ENCODE data around the gene OR2AT4. TPM values are rescaled to one million over a fixed set of nuclear protein-coding genes. Genes with fewer than 3 reads are reported as not detected.

OR2AT4 gene
- total RNA-seq, 1 donor from 2014 or later: not detected

GRCh38 chr11:75068993-75069392 lies 27.7 kb downstream of the OR2AT4 start:
- peaks cover 3% of the 10 kb centered on the region for H3K27me3 ChIP-seq (ENCODE audit: control insufficient read depth, insufficient read depth, low read length)
- no peak overlapping the region for H3K4me3 ChIP-seq (ENCODE audit: low read depth, low read length)
- TF ChIP-seq, protein P1, sequence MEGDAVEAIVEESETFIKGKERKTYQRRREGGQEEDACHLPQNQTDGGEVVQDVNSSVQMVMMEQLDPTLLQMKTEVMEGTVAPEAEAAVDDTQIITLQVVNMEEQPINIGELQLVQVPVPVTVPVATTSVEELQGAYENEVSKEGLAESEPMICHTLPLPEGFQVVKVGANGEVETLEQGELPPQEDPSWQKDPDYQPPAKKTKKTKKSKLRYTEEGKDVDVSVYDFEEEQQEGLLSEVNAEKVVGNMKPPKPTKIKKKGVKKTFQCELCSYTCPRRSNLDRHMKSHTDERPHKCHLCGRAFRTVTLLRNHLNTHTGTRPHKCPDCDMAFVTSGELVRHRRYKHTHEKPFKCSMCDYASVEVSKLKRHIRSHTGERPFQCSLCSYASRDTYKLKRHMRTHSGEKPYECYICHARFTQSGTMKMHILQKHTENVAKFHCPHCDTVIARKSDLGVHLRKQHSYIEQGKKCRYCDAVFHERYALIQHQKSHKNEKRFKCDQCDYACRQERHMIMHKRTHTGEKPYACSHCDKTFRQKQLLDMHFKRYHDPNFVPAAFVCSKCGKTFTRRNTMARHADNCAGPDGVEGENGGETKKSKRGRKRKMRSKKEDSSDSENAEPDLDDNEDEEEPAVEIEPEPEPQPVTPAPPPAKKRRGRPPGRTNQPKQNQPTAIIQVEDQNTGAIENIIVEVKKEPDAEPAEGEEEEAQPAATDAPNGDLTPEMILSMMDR (IDR thresholded peaks at IDR 0.05; ENCODE audit: insufficient read depth, low read length, poor library complexity, severe bottlenecking): no peak
- H3K36me3 ChIP-seq (ENCODE audit: control insufficient read depth, insufficient read depth, low read length): no peaks in the 10 kb centered on the region
- DNase-seq (ENCODE audit: low read depth): no peak

DNA sequence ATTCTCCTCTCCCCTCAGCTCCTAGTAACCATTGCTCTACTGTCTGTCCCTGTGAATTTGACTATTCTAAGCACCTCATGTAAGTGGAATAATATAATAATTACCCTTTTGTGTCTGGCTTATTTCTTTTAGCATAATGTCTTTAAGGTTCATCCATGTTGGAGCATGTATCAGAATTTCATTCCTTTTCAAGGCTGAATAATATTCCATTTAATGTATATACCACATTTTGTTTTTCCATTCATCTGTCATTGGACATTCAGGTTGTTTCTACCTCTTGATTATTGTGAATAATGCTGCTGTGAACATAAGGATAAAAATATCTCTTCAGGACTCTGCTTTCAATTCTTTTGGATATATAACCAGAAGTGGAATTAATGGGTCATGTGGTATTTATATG lies 28.1 kb downstream of the OR2AT4 start:
- DNase-seq (ENCODE audit: low read depth): no peak
- TF ChIP-seq, protein P1 (IDR thresholded peaks at IDR 0.05; ENCODE audit: insufficient read depth, low read length, poor library complexity, severe bottlenecking): no peak
- H3K36me3 ChIP-seq (ENCODE audit: control insufficient read depth, insufficient read depth, low read length): no peaks in the 10 kb centered on the region
- peaks cover 3% of the 10 kb centered on the region for H3K27me3 ChIP-seq (ENCODE audit: control insufficient read depth, insufficient read depth, low read length)
- H3K4me3 ChIP-seq (ENCODE audit: low read depth, low read length): no peak overlapping the region

DNA sequence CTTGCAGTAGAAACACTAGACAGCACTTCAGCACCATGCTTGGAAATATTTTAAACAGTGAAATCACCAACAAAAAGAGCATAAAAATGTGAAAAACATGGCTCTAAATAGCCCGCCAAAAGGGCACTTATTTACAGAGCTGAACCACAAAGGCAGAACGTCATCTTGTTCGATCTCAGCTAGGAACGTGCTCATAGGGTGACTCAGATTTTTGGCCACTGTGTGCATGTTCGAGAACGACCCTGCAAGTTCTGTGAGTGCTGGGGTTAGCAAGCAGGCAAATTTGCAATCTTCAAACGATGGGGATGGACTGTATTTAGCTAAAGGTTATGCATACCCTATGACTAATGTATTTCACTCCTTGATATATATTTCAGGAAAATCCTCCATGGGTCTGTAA lies 30.6 kb downstream of the OR2AT4 start:
- no peaks in the 10 kb centered on the region for H3K27me3 ChIP-seq (ENCODE audit: control insufficient read depth, insufficient read depth, low read length)
- TF ChIP-seq, protein P1 (IDR thresholded peaks at IDR 0.05; ENCODE audit: insufficient read depth, low read length, poor library complexity, severe bottlenecking): no peak
- no peaks in the 10 kb centered on the region for H3K36me3 ChIP-seq (ENCODE audit: control insufficient read depth, insufficient read depth, low read length)
- no peak overlapping the region for H3K4me3 ChIP-seq (ENCODE audit: low read depth, low read length)
- no peak for DNase-seq (ENCODE audit: low read depth)

DNA sequence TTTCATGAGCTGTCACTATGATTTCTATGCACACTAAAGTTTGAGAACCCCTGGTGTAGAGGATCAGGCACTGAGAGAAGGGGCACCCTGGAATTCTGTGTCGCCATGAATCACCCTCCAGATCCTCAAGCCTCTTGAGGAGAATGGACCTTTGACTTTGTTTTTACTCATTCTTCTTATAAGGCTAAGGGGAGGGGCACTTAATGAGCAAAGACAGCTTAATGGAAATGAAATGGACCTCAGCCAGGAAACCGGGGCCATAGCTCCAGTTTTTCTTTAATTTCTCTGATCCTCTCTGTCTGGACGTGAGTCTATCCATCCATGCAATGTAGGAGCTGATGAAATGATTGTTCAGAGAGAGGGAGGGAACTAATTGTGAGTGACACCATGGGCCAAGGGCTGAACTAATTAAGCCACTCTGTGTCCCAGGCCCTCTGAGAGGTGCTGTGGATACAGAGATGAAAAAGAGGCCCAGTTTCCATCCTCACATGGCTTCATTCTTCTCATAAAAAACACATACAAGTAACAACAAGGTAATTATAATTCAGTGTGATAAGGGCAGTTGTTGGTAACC lies 32.8 kb downstream of the OR2AT4 start:
- TF ChIP-seq, protein P1 (IDR thresholded peaks at IDR 0.05; ENCODE audit: insufficient read depth, low read length, poor library complexity, severe bottlenecking): no peak
- no peaks in the 10 kb centered on the region for H3K36me3 ChIP-seq (ENCODE audit: control insufficient read depth, insufficient read depth, low read length)
- H3K4me3 ChIP-seq (ENCODE audit: low read depth, low read length): no peak overlapping the region
- peak; percentile 16 for DNase-seq (ENCODE audit: low read depth)
- H3K27me3 ChIP-seq (ENCODE audit: control insufficient read depth, insufficient read depth, low read length): no peaks in the 10 kb centered on the region

- H3K27me3 ChIP-seq (ENCODE audit: control insufficient read depth, insufficient read depth, low read length): no peaks in the 10 kb centered on the region
These were observed 37.4 kb downstream of the OR2AT4 start for GRCh38 chr11:75059299-75059698.

More at GRCh38 chr11:75059299-75059698, 37.4 kb downstream of the OR2AT4 start:
- TF ChIP-seq, protein P1 (IDR thresholded peaks at IDR 0.05; ENCODE audit: insufficient read depth, low read length, poor library complexity, severe bottlenecking): no peak
- Histone ChIP-seq H3K36me3 (ENCODE audit: control insufficient read depth, insufficient read depth, low read length) (no peaks in the 10 kb centered on the region), H3K4me3 (ENCODE audit: low read depth, low read length) (no peak overlapping the region)
- DNase-seq (ENCODE audit: low read depth): no peak
